NCI-H187 treated with DMSO at 0.1 percent for 48 hours (cell line): Measurements from ENCODE around the gene SDF2.
"Not testable (repeated sequence)": the region's sequence is repeated elsewhere in the genome, so short reads cannot be mapped to it uniquely, and the experiment has no call there.

Source experiments
- DNase-seq: peaks from one replicate; lab custom pipeline; 2025; lab: John Stamatoyannopoulos, UW

SDF2 gene

GRCh38 chr17:28626818-28627217, 34.9 kb downstream of the SDF2 start:
- DNase-seq: no peak

DNA sequence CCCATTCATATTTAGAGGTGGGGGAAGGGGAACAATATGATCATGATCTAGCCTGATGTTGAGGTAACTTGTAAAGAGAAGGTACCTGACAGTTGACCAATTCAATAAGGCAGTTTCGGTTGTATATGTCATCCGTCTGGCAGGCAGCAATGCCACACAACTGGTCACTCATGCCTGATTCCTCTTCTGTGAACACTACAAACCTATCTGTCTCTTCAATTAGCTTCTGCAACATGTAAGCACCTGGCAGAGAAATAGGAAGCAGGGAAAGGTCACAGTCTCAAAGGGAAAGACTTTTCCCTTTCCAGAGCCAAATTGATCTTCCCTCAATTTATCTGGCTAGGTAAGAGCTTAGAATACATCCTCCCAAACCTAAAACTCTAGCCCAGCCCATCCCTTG, 37.6 kb downstream of the SDF2 start:
- DNase-seq: no peak

GRCh38 chr17:28623696-28624095, 38.0 kb downstream of the SDF2 start:
- DNase-seq: no peak

GRCh38 chr17:28622186-28622585, 39.5 kb downstream of the SDF2 start:
- DNase-seq: no peak

DNA sequence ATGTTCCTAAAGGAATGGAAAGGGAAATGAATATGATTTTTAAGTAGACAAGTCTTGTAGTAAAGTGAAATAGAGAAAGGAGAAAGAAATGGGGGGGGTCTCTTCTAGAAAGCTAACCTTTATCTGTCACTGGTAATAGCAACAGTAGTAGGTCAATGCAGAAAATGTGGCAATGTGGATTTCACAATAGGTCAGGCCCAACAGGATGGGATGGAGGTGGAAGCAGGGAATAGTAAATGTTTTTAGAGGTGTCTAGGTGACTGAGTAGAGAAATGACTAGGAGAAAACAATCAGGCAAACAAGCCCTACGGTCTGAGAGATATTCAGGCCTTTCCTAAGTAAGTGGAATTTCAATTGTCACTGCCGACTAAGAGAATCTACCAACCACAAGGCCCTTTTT, 41.7 kb downstream of the SDF2 start:
- DNase-seq: no peak

DNA sequence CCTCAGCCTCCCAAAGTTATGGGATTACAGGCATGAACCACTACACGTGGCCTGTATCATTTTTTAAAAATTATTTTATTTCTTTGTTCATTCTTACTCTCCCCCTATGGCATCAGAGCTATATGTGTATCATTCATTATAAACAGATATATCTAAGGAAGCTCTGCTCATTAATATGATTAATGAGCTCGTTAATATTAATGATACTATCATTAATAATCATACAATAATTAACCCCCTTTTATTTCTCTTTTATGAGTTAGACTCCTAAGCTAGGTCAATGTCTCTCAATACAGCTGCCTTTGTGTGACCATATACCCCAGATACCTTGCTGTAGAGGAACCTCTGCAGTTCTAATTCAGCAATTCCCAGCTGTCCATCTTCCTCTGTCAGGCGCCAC, 43.2 kb downstream of the SDF2 start:
- no peak for DNase-seq

DNA sequence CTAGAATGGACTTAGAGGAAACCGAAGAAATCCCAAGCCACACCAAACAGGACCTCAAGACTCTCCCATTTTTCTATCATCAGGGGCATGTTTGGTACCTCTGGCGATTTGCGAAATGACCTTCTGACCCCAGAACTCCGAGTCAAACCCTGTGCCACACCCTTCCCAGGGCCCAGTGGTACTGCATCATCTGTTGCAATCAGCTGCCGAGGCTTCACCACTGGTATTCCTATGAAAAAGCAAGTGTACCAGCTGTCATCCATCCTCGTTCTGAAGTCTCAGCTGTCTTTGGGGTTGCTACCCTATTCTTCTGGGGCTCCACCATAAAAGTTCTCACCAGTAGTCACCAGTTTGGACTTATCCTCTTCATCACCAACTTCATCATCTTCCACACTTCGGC, 45.4 kb downstream of the SDF2 start:
- no peak for DNase-seq

GRCh38 chr17:28615260-28615940, 46.3 kb downstream of the SDF2 start:
- DNase-seq: no peak

- DNase-seq: no peak
Observed at GRCh38 chr17:28613931-28614381, 47.8 kb downstream of the SDF2 start, which contains the start of gene RSKR. Gene RSKR, minus strand, starts transcription at chr17:28614185. Its CDS starts 24 bp downstream, at chr17:28614161.

- no peak for DNase-seq
Observed at GRCh38 chr17:28612936-28613872, 48.5 kb downstream of the SDF2 start.

DNA sequence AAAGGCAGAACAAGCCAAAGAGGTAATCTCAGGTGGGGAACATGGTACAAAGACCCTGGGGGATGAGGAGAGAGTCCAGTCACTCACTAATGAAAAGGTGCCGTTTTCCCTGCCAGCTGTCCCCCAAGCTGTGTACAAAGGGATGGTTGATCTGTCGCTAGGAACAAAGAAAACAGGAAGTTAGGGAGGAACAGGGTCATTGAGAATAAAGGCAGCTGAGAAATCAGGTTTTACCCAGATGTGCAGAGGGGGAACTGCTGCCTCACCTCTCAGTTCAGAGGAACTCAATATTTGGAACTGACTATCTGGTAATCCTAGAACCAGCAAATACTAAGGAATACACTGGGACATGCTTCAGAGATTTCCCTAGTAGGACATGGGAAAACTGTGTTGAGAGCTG, 49.2 kb downstream of the SDF2 start:
- DNase-seq: no peak

DNA sequence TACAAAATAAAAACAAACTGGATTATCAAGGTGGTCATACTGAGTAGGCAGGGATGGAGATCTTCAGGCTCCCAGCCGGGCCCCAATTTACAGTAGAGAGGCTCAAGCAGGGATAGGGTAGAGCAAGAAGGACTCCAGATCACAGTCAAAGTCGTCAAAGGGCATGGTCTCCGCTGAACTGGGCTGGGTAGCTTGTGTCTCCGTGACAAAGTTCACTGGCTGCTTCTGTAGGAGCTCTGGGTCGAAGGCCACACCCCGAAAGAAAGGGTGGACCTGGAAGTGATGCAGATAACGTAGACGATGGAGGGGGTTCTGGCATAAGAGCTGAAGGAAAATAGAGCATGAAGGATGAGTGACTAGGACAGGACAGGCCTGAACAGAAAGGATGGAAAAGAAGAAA, 51.3 kb downstream of the SDF2 start:
- no peak for DNase-seq

DNA sequence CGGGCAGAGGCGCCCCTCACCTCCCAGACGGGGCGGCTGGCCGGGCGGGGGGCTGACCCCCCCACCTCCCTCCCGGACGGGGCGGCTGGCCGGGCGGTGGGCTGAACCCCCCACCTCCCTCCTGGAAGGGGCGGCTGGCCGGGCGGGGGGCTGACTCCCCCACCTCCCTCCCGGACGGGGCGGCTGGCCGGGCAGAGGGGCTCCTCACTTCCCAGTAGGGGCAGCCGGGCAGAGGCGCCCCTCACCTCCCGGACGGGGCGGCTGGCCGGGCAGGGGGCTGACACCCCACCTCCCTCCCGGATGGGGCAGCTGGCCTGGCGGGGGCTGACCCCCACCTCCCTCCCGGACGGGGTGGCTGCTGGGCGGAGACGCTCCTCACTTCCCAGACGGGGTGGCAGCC, 57.7 kb downstream of the SDF2 start:
- DNase-seq: not testable (repeated sequence)

DNA sequence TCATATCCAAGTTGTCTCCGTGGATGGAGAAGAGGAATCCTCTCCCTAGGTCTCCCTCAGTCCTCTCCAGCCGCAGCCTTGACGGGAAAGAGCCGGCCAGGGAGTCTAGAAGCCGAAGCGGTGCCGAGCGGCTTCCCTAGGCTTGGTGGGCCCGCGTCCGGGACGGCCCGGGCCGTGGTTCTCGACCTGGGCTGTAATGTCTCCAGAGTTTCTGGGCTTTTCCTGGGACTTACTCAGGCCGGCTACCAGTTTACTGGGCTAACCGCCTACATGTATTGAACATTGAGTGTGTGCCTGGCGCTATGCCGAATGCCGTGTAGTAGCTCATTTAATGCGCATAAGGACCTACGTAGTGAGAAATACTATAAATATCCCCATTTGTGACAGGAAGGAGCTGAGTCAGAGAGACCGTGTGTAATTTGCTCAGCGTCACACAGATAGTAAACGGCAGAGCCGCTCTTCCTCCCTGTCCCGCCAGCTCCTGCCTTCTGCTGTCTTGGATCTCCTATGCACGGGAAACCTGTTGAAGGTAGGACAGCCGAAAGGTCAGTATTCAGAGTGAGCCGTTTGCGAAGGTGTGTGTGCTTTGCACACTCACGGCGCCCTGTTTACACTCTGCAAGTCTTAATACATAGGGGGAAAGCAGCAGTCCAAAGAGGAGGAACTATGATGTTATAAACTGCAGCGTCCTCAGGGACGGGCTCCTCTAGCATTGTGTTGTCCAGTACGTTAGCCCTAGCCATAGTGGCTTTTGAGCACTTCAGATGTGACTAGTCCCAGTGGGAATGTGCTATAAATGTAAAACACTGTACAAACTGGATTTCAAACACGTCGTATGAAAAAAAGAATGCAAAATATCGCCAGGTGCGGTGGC, 62.2 kb downstream of the SDF2 start:
- DNase-seq: peak; percentile 6

DNA sequence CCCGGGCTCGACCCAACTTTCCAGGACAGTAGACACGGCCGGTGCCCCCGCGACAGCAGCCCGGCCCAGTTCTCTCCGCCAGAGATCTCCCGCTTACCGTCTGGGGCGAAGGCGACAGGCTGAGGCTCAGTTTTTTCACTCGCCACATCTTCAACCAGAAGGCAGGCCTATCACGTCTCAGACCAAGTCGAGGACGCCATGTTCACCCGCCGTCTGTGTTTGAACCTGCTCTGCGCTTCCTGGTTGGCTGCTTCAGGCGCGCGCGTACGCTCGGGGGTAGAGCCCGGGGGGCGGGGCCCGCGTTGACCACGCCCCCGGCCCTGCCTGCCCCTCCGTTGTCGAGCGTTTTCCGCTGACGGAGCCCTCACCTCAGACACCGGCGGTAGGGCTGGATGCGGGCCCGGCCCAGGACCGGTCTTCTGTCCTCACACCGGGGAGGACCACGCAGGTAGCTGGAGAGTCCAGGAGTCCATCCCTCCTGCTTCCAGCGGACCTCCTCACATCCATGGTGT, 62.9 kb downstream of the SDF2 start, which contains the start of gene SPAG5:
Gene SPAG5, minus strand, starts transcription at position 227 of the 512 bp plus-strand sequence. Its CDS starts 79 bp downstream, at position 148.
- peak; percentile 63 for DNase-seq

- DNase-seq: no peak
Observed at GRCh38 chr17:28598389-28598788, 63.3 kb downstream of the SDF2 start.
